22Rv1 (cell line): ENCODE data around the gene THAP2.

ENCODE experiments used
- H3K27ac ChIP-seq: fragments of 450-650 bp; 2 replicates; pipeline ENCODE4 v1.5.1; 2017
- CTCF ChIP-seq: fragments of 450-650 bp; IDR thresholded peaks from 2 replicates; pipeline ENCODE4 v1.5.1; 2017; ENCODE audit warnings: mild to moderate bottlenecking
- ZFX ChIP-seq: fragments of 450-650 bp; IDR thresholded peaks from 2 replicates; pipeline ENCODE4 v1.6.1; 2017; ENCODE audit warnings: antibody characterized with exemption, borderline replicate concordance

The THAP2 gene

GRCh38 chr12:71661977-71662530 lies 2.0 kb upstream of the THAP2 start:
- TF ChIP-seq ZFX (no peak), CTCF (no peak)
- H3K27ac ChIP-seq: no peak overlapping the region

GRCh38 chr12:71662849-71663560 lies 1.1 kb upstream of the THAP2 start:
- H3K27ac ChIP-seq: peak overlapping the region; percentile 99
- TF ChIP-seq CTCF (no peak), ZFX (no peak)

- TF ChIP-seq ZFX: no peak
- no peak for TF ChIP-seq CTCF
- peak overlapping the region; percentile 99 for H3K27ac ChIP-seq
Observed at GRCh38 chr12:71664411-71665089, 449 bp downstream of the THAP2 start.

GRCh38 chr12:71665090-71665463 lies 976 bp downstream of the THAP2 start:
- TF ChIP-seq CTCF: no peak
- TF ChIP-seq ZFX: no peak
- H3K27ac ChIP-seq: peak overlapping the region; percentile 99

GRCh38 chr12:71666259-71666658 lies 2.2 kb downstream of the THAP2 start:
- no peak overlapping the region for H3K27ac ChIP-seq
- TF ChIP-seq CTCF (no peak), ZFX (no peak)

- TF ChIP-seq CTCF (no peak), ZFX (no peak)
- no peak overlapping the region for H3K27ac ChIP-seq
Observed at GRCh38 chr12:71671311-71671710, 7.2 kb downstream of the THAP2 start.

GRCh38 chr12:71671816-71672215 lies 7.7 kb downstream of the THAP2 start:
- H3K27ac ChIP-seq: no peak overlapping the region
- TF ChIP-seq CTCF (no peak), ZFX (no peak)
